ENCODE data around the gene LCP2.
A peak's percentile ranks its signal among the peaks of the same experiment; 100 is the strongest.

LCP2 gene

GRCh38 chr5:170275376-170275994 lies 22.1 kb downstream of the LCP2 start:
- Histone ChIP-seq H3K4me1 (ENCODE audit: control insufficient read depth, insufficient read depth, low read length) (peaks cover 5% of the 10 kb centered on the region), H3K9ac (ENCODE audit: low read length) (no peak overlapping the region), H3K36me3 (ENCODE audit: control insufficient read depth, insufficient read depth, low read length) (no peaks in the 10 kb centered on the region), H3K4me3 (ENCODE audit: low read length) (no peak overlapping the region), H3K27ac (ENCODE audit: low read depth, low read length) (no peak overlapping the region), H3K27me3 (ENCODE audit: control insufficient read depth, insufficient read depth, low read length) (no peaks in the 10 kb centered on the region)

- Histone ChIP-seq H3K27ac (ENCODE audit: low read depth, low read length) (no peak overlapping the region), H3K4me1 (ENCODE audit: control insufficient read depth, insufficient read depth, low read length) (no peaks in the 10 kb centered on the region), H3K4me3 (ENCODE audit: low read length) (no peak overlapping the region), H3K27me3 (ENCODE audit: control insufficient read depth, insufficient read depth, low read length) (no peaks in the 10 kb centered on the region), H3K9ac (ENCODE audit: low read length) (no peak overlapping the region), H3K36me3 (ENCODE audit: control insufficient read depth, insufficient read depth, low read length) (no peaks in the 10 kb centered on the region)
Measured at GRCh38 chr5:170273968-170274710, 23.4 kb downstream of the LCP2 start.

GRCh38 chr5:170270293-170271069 lies 27.1 kb downstream of the LCP2 start:
- no peak overlapping the region for H3K9ac ChIP-seq (ENCODE audit: low read length)
- H3K27ac ChIP-seq (ENCODE audit: low read depth, low read length), result no peak overlapping the region
- H3K4me1 ChIP-seq (ENCODE audit: control insufficient read depth, insufficient read depth, low read length), result no peaks in the 10 kb centered on the region

GRCh38 chr5:170269579-170269978 lies 28.0 kb downstream of the LCP2 start:
- Histone ChIP-seq H3K27ac (ENCODE audit: low read depth, low read length) (no peak overlapping the region), H3K4me1 (ENCODE audit: control insufficient read depth, insufficient read depth, low read length) (no peaks in the 10 kb centered on the region), H3K4me3 (ENCODE audit: low read length) (no peak overlapping the region), H3K36me3 (ENCODE audit: control insufficient read depth, insufficient read depth, low read length) (no peaks in the 10 kb centered on the region), H3K9ac (ENCODE audit: low read length) (no peak overlapping the region), H3K27me3 (ENCODE audit: control insufficient read depth, insufficient read depth, low read length) (no peaks in the 10 kb centered on the region)

More at GRCh38 chr5:170270293-170271069, 27.1 kb downstream of the LCP2 start:
- no peaks in the 10 kb centered on the region for H3K27me3 ChIP-seq (ENCODE audit: control insufficient read depth, insufficient read depth, low read length)
- no peaks in the 10 kb centered on the region for H3K36me3 ChIP-seq (ENCODE audit: control insufficient read depth, insufficient read depth, low read length)
- no peak overlapping the region for H3K4me3 ChIP-seq (ENCODE audit: low read length)

GRCh38 chr5:170268884-170269283 lies 28.7 kb downstream of the LCP2 start:
- no peaks in the 10 kb centered on the region for H3K27me3 ChIP-seq (ENCODE audit: control insufficient read depth, insufficient read depth, low read length)
- no peak overlapping the region for H3K9ac ChIP-seq (ENCODE audit: low read length)
- H3K27ac ChIP-seq (ENCODE audit: low read depth, low read length), result no peak overlapping the region
- no peak overlapping the region for H3K4me3 ChIP-seq (ENCODE audit: low read length)
- H3K4me1 ChIP-seq (ENCODE audit: control insufficient read depth, insufficient read depth, low read length), result no peaks in the 10 kb centered on the region
- no peaks in the 10 kb centered on the region for H3K36me3 ChIP-seq (ENCODE audit: control insufficient read depth, insufficient read depth, low read length)

- no peaks in the 10 kb centered on the region for H3K27me3 ChIP-seq (ENCODE audit: control insufficient read depth, insufficient read depth, low read length)
- H3K9ac ChIP-seq (ENCODE audit: low read length), result no peak overlapping the region
- no peaks in the 10 kb centered on the region for H3K4me1 ChIP-seq (ENCODE audit: control insufficient read depth, insufficient read depth, low read length)
- H3K36me3 ChIP-seq (ENCODE audit: control insufficient read depth, insufficient read depth, low read length), result no peaks in the 10 kb centered on the region
- no peak overlapping the region for H3K4me3 ChIP-seq (ENCODE audit: low read length)
- H3K27ac ChIP-seq (ENCODE audit: low read depth, low read length), result no peak overlapping the region
Measured at GRCh38 chr5:170268153-170268689, 29.4 kb downstream of the LCP2 start.

- H3K9ac ChIP-seq (ENCODE audit: low read length), result peak overlapping the region; percentile 7
- no peak overlapping the region for H3K27ac ChIP-seq (ENCODE audit: low read depth, low read length)
- H3K4me1 ChIP-seq (ENCODE audit: control insufficient read depth, insufficient read depth, low read length), result no peaks in the 10 kb centered on the region
- no peaks in the 10 kb centered on the region for H3K36me3 ChIP-seq (ENCODE audit: control insufficient read depth, insufficient read depth, low read length)
- no peak overlapping the region for H3K4me3 ChIP-seq (ENCODE audit: low read length)
- no peaks in the 10 kb centered on the region for H3K27me3 ChIP-seq (ENCODE audit: control insufficient read depth, insufficient read depth, low read length)
Measured at GRCh38 chr5:170267431-170268152, 30.0 kb downstream of the LCP2 start.

- H3K36me3 ChIP-seq (ENCODE audit: control insufficient read depth, insufficient read depth, low read length), result no peaks in the 10 kb centered on the region
- H3K27me3 ChIP-seq (ENCODE audit: control insufficient read depth, insufficient read depth, low read length), result no peaks in the 10 kb centered on the region
- H3K4me3 ChIP-seq (ENCODE audit: low read length), result no peak overlapping the region
- H3K27ac ChIP-seq (ENCODE audit: low read depth, low read length), result no peak overlapping the region
- H3K4me1 ChIP-seq (ENCODE audit: control insufficient read depth, insufficient read depth, low read length), result no peaks in the 10 kb centered on the region
- H3K9ac ChIP-seq (ENCODE audit: low read length), result no peak overlapping the region
Measured at GRCh38 chr5:170266570-170267381, 30.8 kb downstream of the LCP2 start.

- Histone ChIP-seq H3K9ac (ENCODE audit: low read length) (no peak overlapping the region), H3K27me3 (ENCODE audit: control insufficient read depth, insufficient read depth, low read length) (no peaks in the 10 kb centered on the region), H3K4me1 (ENCODE audit: control insufficient read depth, insufficient read depth, low read length) (no peaks in the 10 kb centered on the region), H3K36me3 (ENCODE audit: control insufficient read depth, insufficient read depth, low read length) (no peaks in the 10 kb centered on the region), H3K4me3 (ENCODE audit: low read length) (no peak overlapping the region), H3K27ac (ENCODE audit: low read depth, low read length) (no peak overlapping the region)
Measured at GRCh38 chr5:170265522-170265921, 32.1 kb downstream of the LCP2 start.

GRCh38 chr5:170263906-170264305 lies 33.7 kb downstream of the LCP2 start:
- no peak overlapping the region for H3K4me3 ChIP-seq (ENCODE audit: low read length)
- H3K27ac ChIP-seq (ENCODE audit: low read depth, low read length), result no peak overlapping the region
- H3K36me3 ChIP-seq (ENCODE audit: control insufficient read depth, insufficient read depth, low read length), result no peaks in the 10 kb centered on the region
- H3K4me1 ChIP-seq (ENCODE audit: control insufficient read depth, insufficient read depth, low read length), result no peaks in the 10 kb centered on the region
- H3K9ac ChIP-seq (ENCODE audit: low read length), result no peak overlapping the region
- no peaks in the 10 kb centered on the region for H3K27me3 ChIP-seq (ENCODE audit: control insufficient read depth, insufficient read depth, low read length)
